OCI-LY1 (cell line): ENCODE measurements around the gene HELZ2.

ENCODE experiments used
- CTCF ChIP-seq: fragments of 200-600 bp; sonication (generic), shearing (Covaris generic); IDR thresholded peaks from 2 replicates; pipeline ENCODE4 v1.5.1; 2017; ENCODE audit warnings: mild to moderate bottlenecking, antibody characterized with exemption, low read length, moderate library complexity, mixed read lengths
- EZH2 ChIP-seq: fragments of 200-600 bp; sonication (generic), shearing (Covaris generic); IDR thresholded peaks from 2 replicates; pipeline ENCODE4 v1.8.0; 2017; ENCODE audit warnings: borderline replicate concordance, mixed run types, mild to moderate bottlenecking, antibody characterized with exemption, low read length, moderate library complexity, mixed read lengths

- TF ChIP-seq EZH2: no peak
- no peak for TF ChIP-seq CTCF
Observed at GRCh38 chr20:63534427-63534830, 39.6 kb downstream of the HELZ2 start.
